Heart left ventricle (tissue), 13 donors: ENCODE results near the gene OR7A5.
"Not testable (repeated sequence)": the region's sequence is repeated elsewhere in the genome, so short reads cannot be mapped to it uniquely, and the experiment has no call there.

Source experiments
- CTCF ChIP-seq, 12 donors: fragments of 200-600 bp; sonication (generic) in 4 of 12; IDR thresholded peaks; one replicate each; pipeline versions ENCODE4 v1.5.0 to v1.8.0; 2018 to 2022; ENCODE audit warnings: antibody characterized with exemption in 12 of 12, mild to moderate bottlenecking in 5 of 12
- POLR2A ChIP-seq, 2 donors: fragments of 450-650 bp; IDR thresholded peaks; one replicate each; pipeline ENCODE4 v1.6.1; 2017; ENCODE audit warnings: antibody characterized with exemption in 2 of 2, mild to moderate bottlenecking in 2 of 2, moderate library complexity in 2 of 2
- donor health status: ischemic (EF 13 %, LVEDD 7.1; RV severe dilation, severe dysfunction).
- donor health status: DM: no; HTN: yes; CAD: no.
- donor health status: DM: no; HTN: no; CAD: no.
- donor health status: ischemic (EF 25% LVEDD 6.9; RV normal size, moderate dysfunction).
- donor health status: ischemic (EF 25% LVEDD 5.7; RV mildly dilated, moderate dysfunction).
- donor health status: ischemic (EF 35%, LVEDD 5.7; RV mildly dilated, moderate dysfunction).
- donor health status: nonischemic (EF 11% LVEDD 7.7; RV severe dilation, severe dysfunction).
- donor health status: DM: yes; HTN: yes; CAD: no.
- donor health status: PGD.
- donor health status: ischemic (EF 29% LVEDD 5.4; RV normal size, mild dysfunction).
- donor health status: nonischemic (EF 23%, LVEDD 6.1; RV moderate dilation, normal function).

GRCh38 chr19:14783410-14783998 is 51.5 kb downstream of the OR7A5 start:
- TF ChIP-seq CTCF, POLR2A (IDR thresholded peaks at IDR 0.05): not testable (repeated sequence)
